Smooth muscle cell (in vitro differentiated cells): Measurements from ENCODE around the gene PPP1R14D. TPM values are rescaled to one million over a fixed set of nuclear protein-coding genes. Genes with fewer than 3 reads are reported as not detected.

Source experiments
- DNase-seq: peaks from one replicate; lab custom pipeline; 2025; ENCODE audit not compliant: unreplicated experiment; lab: John Stamatoyannopoulos, UW
- H2AFZ ChIP-seq: fragments of 200-600 bp; sonication (generic); 2 replicates; pipeline ENCODE4 v1.6.0; 2016; ENCODE audit warnings: antibody characterized with exemption, low read depth, mild to moderate bottlenecking
- H3F3A ChIP-seq: fragments of 200-600 bp; sonication (generic); 2 replicates; pipeline ENCODE4 v1.6.0; 2017; ENCODE audit warnings: antibody characterized with exemption, low read depth
- H3K27ac ChIP-seq: fragments of 200-600 bp; sonication (generic); 2 replicates; pipeline ENCODE4 v1.5.1; 2016; ENCODE audit warnings: low read depth, mild to moderate bottlenecking
- H3K27me3 ChIP-seq: fragments of 200-600 bp; sonication (generic); 2 replicates; pipeline ENCODE4 v1.6.1; 2016; ENCODE audit warnings: low read depth, mild to moderate bottlenecking
- H3K36me3 ChIP-seq: fragments of 200-600 bp; sonication (generic); 2 replicates; pipeline ENCODE4 v1.5.1; 2016; ENCODE audit warnings: low read depth
- H3K4me1 ChIP-seq: fragments of 200-600 bp; sonication (generic); 2 replicates; pipeline ENCODE4 v1.5.1; 2016; ENCODE audit warnings: low read depth
- H3K4me2 ChIP-seq: fragments of 200-600 bp; sonication (generic); 2 replicates; pipeline ENCODE4 v1.6.0; 2016; ENCODE audit warnings: mild to moderate bottlenecking
- H3K4me3 ChIP-seq: fragments of 200-600 bp; sonication (generic); 2 replicates; pipeline ENCODE4 v1.5.1; 2016; ENCODE audit warnings: mild to moderate bottlenecking
- H3K79me2 ChIP-seq: fragments of 200-600 bp; sonication (generic); 2 replicates; pipeline ENCODE4 v1.6.0; 2016; ENCODE audit warnings: low read depth, mild to moderate bottlenecking
- H3K9ac ChIP-seq: fragments of 200-600 bp; sonication (generic); 2 replicates; pipeline ENCODE4 v1.6.0; 2016; ENCODE audit warnings: low read depth
- H3K9me3 ChIP-seq: fragments of 200-600 bp; sonication (generic); replicated peaks from 2 replicates; pipeline ENCODE4 v1.5.1; 2016; ENCODE audit warnings: low read depth
- H4K20me1 ChIP-seq: fragments of 200-600 bp; sonication (generic); 2 replicates; pipeline ENCODE4 v1.6.0; 2016; ENCODE audit warnings: low read depth
- WGBS: methylation state at CpG from one replicate; pipeline ENCODE4 v1.1.7; 2016; ENCODE audit warnings: low lambda C conversion rate; 5-methylcytosine and 5-hydroxymethylcytosine counted together
- polyA plus RNA-seq: library from polyadenylated mRNA; unstranded; fragments of >200 nt; fragmentation: Nextera tagmentation; extraction: Ambion mirVana; gene quantifications from 2 replicates; pipeline ENCODE4 v1.2.1, GENCODE V29; 2016
- total RNA-seq: library from RNA; depleted of rRNA; stranded (reverse); fragments of >200 nt; gene quantifications from 2 replicates; pipeline ENCODE4 v1.2.3, GENCODE V29; 2014
- TF ChIP-seq, protein P1 (sequence below): fragments of 200-600 bp; sonication (generic); IDR thresholded peaks from 2 replicates; pipeline ENCODE4 v1.5.1; 2017; ENCODE audit warnings: borderline replicate concordance, mild to moderate bottlenecking, antibody characterized with exemption; ENCODE audit not compliant: insufficient read depth, poor library complexity, severe bottlenecking

Gene PPP1R14D
- total and polyA plus RNA-seq, 2 experiments from 2014 or later = not detected

DNA sequence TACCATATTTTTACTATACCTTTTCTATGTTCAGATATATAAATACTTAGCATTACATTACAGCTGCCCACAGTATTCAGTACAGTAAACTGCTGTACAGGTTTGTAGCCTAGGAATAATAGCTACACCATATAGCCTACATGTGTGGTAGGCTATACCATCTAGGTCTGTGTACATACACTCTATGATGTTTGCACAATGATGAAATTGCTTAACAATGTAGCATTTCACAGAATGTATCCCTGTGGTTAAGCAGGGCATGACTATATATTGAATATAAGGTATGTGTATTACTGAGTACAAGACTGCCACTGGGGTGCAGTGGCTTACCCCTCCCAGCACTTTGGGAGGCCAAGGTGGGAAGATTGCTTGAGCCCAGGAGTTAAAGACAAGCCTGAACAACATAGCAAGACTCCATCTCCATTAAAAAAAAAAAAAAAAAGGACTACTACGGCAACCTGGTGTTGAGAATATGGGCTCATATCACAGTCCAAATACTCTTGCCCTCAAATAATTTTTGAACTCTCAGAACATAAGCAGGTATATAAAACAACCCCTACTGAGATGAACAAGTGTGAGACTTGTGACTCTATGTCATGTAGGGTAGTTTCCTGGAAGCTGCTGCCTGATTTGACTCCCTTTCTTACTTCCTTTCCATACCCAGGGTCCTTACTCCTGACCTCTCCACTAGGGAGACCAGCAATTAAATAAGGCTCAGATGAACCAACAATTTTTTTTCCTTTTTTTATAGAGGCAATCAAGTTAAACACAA, 4.8 kb downstream of the PPP1R14D start:
- TF ChIP-seq, protein P1, sequence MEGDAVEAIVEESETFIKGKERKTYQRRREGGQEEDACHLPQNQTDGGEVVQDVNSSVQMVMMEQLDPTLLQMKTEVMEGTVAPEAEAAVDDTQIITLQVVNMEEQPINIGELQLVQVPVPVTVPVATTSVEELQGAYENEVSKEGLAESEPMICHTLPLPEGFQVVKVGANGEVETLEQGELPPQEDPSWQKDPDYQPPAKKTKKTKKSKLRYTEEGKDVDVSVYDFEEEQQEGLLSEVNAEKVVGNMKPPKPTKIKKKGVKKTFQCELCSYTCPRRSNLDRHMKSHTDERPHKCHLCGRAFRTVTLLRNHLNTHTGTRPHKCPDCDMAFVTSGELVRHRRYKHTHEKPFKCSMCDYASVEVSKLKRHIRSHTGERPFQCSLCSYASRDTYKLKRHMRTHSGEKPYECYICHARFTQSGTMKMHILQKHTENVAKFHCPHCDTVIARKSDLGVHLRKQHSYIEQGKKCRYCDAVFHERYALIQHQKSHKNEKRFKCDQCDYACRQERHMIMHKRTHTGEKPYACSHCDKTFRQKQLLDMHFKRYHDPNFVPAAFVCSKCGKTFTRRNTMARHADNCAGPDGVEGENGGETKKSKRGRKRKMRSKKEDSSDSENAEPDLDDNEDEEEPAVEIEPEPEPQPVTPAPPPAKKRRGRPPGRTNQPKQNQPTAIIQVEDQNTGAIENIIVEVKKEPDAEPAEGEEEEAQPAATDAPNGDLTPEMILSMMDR = no peak
- Histone ChIP-seq H3K4me1 (no peaks in the 10 kb centered on the region), H3K4me3 (no peak overlapping the region), H3K27ac (no peak overlapping the region), H3K4me2 (no peak overlapping the region), H2AFZ (no peak overlapping the region), H4K20me1 (no peaks in the 10 kb centered on the region), H3K9me3 (no peaks in the 10 kb centered on the region), H3F3A (no peaks in the 10 kb centered on the region), H3K79me2 (no peaks in the 10 kb centered on the region), H3K9ac (no peak overlapping the region), H3K27me3 (no peaks in the 10 kb centered on the region), H3K36me3 (no peaks in the 10 kb centered on the region)
- 100% methylated on average over 1 of the region's 1 CpG for WGBS
- no peak for DNase-seq

DNA sequence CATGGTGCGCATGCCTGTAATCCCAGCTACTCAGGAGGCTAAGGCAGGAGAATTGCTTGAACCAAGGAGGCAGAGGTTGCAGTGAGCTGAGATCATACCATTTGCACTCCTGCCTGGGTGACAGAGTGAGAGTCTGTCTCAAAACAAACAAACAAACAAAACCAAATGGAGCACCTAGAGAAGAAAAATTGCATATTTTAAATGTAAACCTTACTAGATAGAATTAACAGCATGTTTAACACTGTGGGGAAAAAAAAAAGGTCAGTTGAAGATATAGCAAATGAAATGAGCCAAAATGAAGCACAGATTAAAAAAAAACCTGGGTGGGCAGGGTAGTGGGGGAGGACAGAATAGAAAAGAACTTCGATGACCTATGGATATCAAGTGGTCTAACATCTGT, 7.3 kb downstream of the PPP1R14D start:
- no peaks in the 10 kb centered on the region for H3K9me3 ChIP-seq
- H3K27ac ChIP-seq = no peak overlapping the region
- no peaks in the 10 kb centered on the region for H3K79me2 ChIP-seq
- H3K9ac ChIP-seq = no peak overlapping the region
- TF ChIP-seq, protein P1 = no peak
- H3K27me3 ChIP-seq = no peaks in the 10 kb centered on the region
- H2AFZ ChIP-seq = no peak overlapping the region
- H3K4me1 ChIP-seq = no peaks in the 10 kb centered on the region
- no peak for DNase-seq
- H3F3A ChIP-seq = no peaks in the 10 kb centered on the region
- no peak overlapping the region for H3K4me2 ChIP-seq
- WGBS = 97% methylated on average over 2 of the region's 2 CpGs
- H3K36me3 ChIP-seq = no peaks in the 10 kb centered on the region
- H3K4me3 ChIP-seq = no peak overlapping the region
- H4K20me1 ChIP-seq = no peaks in the 10 kb centered on the region

DNA sequence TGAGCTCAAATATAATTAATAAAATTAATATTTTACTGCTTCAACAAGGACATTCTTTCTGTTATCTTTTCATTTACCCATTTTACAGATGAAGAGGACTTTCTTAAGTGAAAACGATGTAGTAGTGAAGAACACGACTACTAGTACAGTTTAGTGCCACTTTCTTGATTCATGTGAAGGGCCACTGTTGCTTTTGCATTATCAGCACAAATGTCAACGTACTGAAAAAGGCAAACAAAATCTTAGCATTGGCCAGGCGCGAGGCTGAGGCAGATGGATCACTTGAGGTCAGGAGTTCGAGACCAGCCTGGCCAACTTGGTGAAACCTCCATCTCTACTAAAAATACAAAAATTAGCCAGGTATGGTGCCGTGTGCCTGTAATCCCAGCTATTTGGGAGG, 9.5 kb downstream of the PPP1R14D start:
- Histone ChIP-seq H3F3A (no peaks in the 10 kb centered on the region), H3K36me3 (no peaks in the 10 kb centered on the region), H3K4me1 (no peaks in the 10 kb centered on the region), H3K27ac (no peak overlapping the region), H3K9me3 (no peaks in the 10 kb centered on the region), H3K4me3 (no peak overlapping the region), H2AFZ (no peak overlapping the region), H3K79me2 (no peaks in the 10 kb centered on the region), H3K27me3 (no peaks in the 10 kb centered on the region), H3K4me2 (no peak overlapping the region), H4K20me1 (no peaks in the 10 kb centered on the region), H3K9ac (no peak overlapping the region)
- no peak for DNase-seq
- TF ChIP-seq, protein P1 = no peak
- WGBS = 93% methylated on average over 7 of the region's 7 CpGs
